ENCODE results near the gene F11R. TPM values are rescaled to one million over a fixed set of nuclear protein-coding genes. Genes with fewer than 3 reads are reported as not detected.

The F11R gene
- total and polyA plus RNA-seq, 12 donors: 19.3 to 99.1 (median 55.1) TPM

DNA sequence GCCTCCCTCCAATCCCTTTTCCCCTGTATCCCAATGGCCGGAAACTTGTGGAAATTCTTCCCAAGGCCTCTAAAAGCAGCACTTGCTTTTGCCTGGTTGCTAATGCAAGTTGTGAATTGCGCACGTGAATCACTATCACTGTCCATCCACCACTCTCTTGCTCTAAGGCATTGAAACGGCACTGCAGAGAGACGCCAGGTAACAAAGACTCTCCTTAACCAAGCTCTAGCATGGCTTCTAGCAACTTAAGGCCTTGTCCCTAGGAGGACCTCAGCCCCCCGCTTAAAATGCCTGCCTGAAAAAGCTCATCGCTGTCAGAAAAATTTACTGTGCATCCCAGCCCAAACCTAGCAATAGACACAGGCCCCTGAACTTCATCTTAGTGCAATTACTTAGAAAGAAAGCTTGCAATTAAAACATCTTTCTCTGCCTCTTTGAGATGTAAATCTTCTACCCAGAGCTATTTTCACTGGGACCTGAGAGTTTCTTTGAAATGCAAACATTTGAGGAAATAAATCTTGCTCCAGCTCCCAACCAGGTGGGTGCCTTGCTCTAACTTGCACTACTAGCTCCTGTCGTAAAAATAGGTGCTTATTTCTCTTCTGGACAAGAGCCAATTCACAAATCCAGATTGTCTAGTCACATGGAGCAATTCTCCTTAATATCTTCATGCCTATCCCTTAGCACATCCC lies 33.4 kb downstream of the F11R start:
- Histone ChIP-seq H3K27me3 (no peaks in the 10 kb centered on the region), H3K9me3 (replicated peaks in 1 of 3) (no peaks in the 10 kb centered on the region), H3K4me3 (no peak overlapping the region), H3K36me3 (replicated peaks in 1 of 2) (no peaks in the 10 kb centered on the region), H3K27ac (no peak overlapping the region), H3K4me1 (replicated peaks in 1 of 2) (no peaks in the 10 kb centered on the region)
- DNase-seq: no peak
- intact Hi-C loops (cut with DNase I): no loop called here
- no peak for TF ChIP-seq POLR2A (IDR thresholded peaks at IDR 0.05)
- TF ChIP-seq, protein P1, sequence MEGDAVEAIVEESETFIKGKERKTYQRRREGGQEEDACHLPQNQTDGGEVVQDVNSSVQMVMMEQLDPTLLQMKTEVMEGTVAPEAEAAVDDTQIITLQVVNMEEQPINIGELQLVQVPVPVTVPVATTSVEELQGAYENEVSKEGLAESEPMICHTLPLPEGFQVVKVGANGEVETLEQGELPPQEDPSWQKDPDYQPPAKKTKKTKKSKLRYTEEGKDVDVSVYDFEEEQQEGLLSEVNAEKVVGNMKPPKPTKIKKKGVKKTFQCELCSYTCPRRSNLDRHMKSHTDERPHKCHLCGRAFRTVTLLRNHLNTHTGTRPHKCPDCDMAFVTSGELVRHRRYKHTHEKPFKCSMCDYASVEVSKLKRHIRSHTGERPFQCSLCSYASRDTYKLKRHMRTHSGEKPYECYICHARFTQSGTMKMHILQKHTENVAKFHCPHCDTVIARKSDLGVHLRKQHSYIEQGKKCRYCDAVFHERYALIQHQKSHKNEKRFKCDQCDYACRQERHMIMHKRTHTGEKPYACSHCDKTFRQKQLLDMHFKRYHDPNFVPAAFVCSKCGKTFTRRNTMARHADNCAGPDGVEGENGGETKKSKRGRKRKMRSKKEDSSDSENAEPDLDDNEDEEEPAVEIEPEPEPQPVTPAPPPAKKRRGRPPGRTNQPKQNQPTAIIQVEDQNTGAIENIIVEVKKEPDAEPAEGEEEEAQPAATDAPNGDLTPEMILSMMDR (IDR thresholded peaks at IDR 0.05): no peak
- 77 to 85% (median 80%) methylated on average over 6 to 8 of the region's 8 CpGs for WGBS, 4 donors

DNA sequence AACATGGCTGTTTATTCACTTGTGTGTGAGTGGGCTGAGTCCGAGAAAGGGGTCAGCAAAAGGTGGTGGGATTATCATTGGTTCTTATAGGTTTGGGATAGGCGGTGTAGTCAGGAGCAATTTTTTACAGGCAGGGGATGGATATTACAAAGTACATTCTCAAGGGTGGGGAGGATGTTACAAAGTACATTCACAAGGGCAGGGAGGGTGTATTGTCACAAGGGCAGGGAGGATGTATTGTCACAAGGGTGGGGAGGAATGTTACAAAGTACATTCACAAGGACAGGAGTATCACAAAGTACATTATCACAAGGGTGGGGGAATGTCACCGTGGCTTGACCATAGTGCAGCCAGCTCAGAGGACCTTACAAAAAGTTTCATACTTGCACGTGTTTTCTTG lies 35.2 kb downstream of the F11R start:
- Histone ChIP-seq H3K27me3 (peaks cover 9% of the 10 kb centered on the region), H3K4me1 (replicated peaks in 1 of 2) (no peaks in the 10 kb centered on the region), H3K27ac (no peak overlapping the region), H3K9me3 (replicated peaks in 1 of 3) (no peaks in the 10 kb centered on the region), H3K4me3 (no peak overlapping the region), H3K36me3 (replicated peaks in 1 of 2) (no peaks in the 10 kb centered on the region)
- 89 to 95% (median 92%) methylated on average over 4 of the region's 4 CpGs for WGBS, 4 donors
- no peak for DNase-seq
- no peak for TF ChIP-seq POLR2A (IDR thresholded peaks at IDR 0.05)
- TF ChIP-seq, protein P1 (IDR thresholded peaks at IDR 0.05): no peak
- intact Hi-C loops (cut with DNase I): no loop called here

DNA sequence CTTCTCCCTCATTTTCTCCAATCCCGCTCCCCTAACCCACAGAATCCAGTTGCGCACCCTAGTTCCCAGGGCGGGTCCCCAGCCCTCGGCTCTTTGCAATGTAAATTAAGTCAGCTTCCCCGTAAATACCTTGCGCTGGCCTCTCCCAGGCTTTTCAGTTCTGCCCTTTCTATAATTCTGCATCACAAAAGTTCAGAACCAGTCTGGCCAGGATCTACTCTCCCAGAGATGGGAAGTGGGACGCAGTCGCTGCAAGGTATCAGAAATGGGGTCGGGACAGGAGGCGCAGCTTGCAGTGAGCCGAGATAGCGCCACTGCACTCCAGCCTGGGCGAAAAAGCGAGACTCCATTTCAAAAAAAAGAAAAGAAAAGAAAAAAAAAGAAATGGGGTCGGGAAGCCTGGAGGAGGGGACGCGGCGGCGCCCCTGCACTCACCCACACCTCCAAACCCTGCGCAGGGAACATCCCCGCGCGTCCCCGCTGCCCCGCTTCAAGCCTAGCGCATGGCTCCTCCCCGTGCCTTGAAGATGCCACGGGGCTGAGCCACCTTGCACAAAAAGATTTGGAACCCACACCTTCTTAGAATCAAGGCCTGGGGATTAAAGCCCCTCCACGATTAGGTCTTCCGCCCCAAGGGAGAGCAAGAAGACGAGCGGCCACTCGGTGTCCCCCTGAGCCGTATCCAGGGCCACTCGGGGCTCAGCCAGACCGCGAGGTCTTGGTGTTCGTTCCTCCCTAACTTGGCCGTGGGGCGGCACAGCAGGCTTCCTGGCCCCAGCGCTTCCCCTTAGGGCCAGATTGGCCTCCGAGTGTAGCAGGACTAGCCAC lies 39.2 kb downstream of the F11R start:
- Histone ChIP-seq H3K4me3 (no peak overlapping the region), H3K4me1 (replicated peaks in 1 of 2) (no peaks in the 10 kb centered on the region)
- 8 to 10% (median 10%) methylated on average over 38 to 42 of the region's 42 CpGs for WGBS, 4 donors

DNA sequence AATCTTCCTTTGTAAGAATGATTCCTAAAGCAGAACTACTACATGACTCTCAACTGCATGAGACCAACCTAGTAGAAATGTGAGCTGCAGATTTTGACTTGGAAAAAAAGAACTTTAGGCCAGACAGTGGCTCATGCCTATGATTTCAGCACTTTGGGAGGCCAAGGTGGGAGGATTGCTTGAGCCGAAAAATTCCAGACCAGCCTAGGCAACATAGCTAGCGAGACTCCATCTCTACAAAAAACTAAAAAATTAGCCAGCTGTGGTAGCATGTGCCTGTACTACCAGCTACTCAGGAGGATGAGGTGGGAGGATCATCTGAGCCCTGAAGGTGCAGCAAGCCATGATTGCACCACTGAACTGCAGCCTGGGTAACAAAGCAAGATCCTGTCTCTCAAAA lies 41.7 kb downstream of the F11R start:
- no peak overlapping the region for H3K27ac ChIP-seq
- no peak overlapping the region for H3K4me3 ChIP-seq
- H3K27me3 ChIP-seq: peaks cover 16% of the 10 kb centered on the region
- DNase-seq: no peak
- intact Hi-C loops (cut with DNase I): no loop called here
- no peaks in the 10 kb centered on the region for H3K9me3 ChIP-seq (replicated peaks in 1 of 3)
- TF ChIP-seq, protein P1 (IDR thresholded peaks at IDR 0.05): no peak
- TF ChIP-seq POLR2A (IDR thresholded peaks at IDR 0.05): no peak
- WGBS, 4 donors: 86 to 96% (median 92%) methylated on average over 2 of the region's 2 CpGs
- no peaks in the 10 kb centered on the region for H3K4me1 ChIP-seq (replicated peaks in 1 of 2)
- no peaks in the 10 kb centered on the region for H3K36me3 ChIP-seq (replicated peaks in 1 of 2)

More for the DNA sequence above, 39.2 kb downstream of the F11R start:
- H3K9me3 ChIP-seq (replicated peaks in 1 of 3): no peaks in the 10 kb centered on the region
- DNase-seq: no peak
- peaks cover 9% of the 10 kb centered on the region for H3K27me3 ChIP-seq
- intact Hi-C loops (cut with DNase I): no loop called here
- H3K36me3 ChIP-seq (replicated peaks in 1 of 2): no peaks in the 10 kb centered on the region
- H3K27ac ChIP-seq: no peak overlapping the region
- TF ChIP-seq, protein P1 (IDR thresholded peaks at IDR 0.05): no peak
- TF ChIP-seq POLR2A (IDR thresholded peaks at IDR 0.05): no peak
